ENCODE measurements around the gene LRFN5.

DNA sequence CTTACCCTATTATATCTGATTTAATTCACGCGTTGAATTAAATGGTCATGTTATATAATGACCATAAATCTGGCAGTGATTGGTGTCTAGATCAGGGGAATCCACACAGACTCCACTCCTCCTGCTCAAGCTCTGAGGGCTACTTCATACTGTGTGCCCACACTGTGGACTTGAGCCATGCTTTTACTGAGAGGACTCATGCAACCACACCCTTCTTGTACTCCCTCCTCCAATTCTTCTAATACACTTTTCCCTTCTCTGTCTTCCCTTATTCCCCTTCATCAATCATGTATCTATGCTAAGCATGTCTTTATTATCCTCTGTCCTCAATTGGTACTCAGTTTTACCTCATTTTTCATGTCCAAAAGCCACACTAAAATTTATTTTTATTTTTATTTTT lies 37.7 kb upstream of the LRFN5 start:
- TF ChIP-seq, protein P1, sequence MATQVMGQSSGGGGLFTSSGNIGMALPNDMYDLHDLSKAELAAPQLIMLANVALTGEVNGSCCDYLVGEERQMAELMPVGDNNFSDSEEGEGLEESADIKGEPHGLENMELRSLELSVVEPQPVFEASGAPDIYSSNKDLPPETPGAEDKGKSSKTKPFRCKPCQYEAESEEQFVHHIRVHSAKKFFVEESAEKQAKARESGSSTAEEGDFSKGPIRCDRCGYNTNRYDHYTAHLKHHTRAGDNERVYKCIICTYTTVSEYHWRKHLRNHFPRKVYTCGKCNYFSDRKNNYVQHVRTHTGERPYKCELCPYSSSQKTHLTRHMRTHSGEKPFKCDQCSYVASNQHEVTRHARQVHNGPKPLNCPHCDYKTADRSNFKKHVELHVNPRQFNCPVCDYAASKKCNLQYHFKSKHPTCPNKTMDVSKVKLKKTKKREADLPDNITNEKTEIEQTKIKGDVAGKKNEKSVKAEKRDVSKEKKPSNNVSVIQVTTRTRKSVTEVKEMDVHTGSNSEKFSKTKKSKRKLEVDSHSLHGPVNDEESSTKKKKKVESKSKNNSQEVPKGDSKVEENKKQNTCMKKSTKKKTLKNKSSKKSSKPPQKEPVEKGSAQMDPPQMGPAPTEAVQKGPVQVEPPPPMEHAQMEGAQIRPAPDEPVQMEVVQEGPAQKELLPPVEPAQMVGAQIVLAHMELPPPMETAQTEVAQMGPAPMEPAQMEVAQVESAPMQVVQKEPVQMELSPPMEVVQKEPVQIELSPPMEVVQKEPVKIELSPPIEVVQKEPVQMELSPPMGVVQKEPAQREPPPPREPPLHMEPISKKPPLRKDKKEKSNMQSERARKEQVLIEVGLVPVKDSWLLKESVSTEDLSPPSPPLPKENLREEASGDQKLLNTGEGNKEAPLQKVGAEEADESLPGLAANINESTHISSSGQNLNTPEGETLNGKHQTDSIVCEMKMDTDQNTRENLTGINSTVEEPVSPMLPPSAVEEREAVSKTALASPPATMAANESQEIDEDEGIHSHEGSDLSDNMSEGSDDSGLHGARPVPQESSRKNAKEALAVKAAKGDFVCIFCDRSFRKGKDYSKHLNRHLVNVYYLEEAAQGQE (IDR thresholded peaks at IDR 0.05; ENCODE audit: insufficient read depth in 1 of 2, low read depth in 2 of 2, low read length in 1 of 2), result no peak
- no peak for TF ChIP-seq POLR2AphosphoS5 (IDR thresholded peaks at IDR 0.05; ENCODE audit: low read depth, low read length)
- TF ChIP-seq TCF7L2 (IDR thresholded peaks at IDR 0.05; ENCODE audit: low read depth, low read length), result no peak
- TF ChIP-seq, protein P2, sequence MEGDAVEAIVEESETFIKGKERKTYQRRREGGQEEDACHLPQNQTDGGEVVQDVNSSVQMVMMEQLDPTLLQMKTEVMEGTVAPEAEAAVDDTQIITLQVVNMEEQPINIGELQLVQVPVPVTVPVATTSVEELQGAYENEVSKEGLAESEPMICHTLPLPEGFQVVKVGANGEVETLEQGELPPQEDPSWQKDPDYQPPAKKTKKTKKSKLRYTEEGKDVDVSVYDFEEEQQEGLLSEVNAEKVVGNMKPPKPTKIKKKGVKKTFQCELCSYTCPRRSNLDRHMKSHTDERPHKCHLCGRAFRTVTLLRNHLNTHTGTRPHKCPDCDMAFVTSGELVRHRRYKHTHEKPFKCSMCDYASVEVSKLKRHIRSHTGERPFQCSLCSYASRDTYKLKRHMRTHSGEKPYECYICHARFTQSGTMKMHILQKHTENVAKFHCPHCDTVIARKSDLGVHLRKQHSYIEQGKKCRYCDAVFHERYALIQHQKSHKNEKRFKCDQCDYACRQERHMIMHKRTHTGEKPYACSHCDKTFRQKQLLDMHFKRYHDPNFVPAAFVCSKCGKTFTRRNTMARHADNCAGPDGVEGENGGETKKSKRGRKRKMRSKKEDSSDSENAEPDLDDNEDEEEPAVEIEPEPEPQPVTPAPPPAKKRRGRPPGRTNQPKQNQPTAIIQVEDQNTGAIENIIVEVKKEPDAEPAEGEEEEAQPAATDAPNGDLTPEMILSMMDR (IDR thresholded peaks at IDR 0.05), result no peak
- no peak for TF ChIP-seq SIN3A (IDR thresholded peaks at IDR 0.05; ENCODE audit: borderline replicate concordance, insufficient read depth, low read depth, low read length)

Measured in Panc1 (cell line).